ENCODE data around the gene ARF3.

Gene ARF3

DNA sequence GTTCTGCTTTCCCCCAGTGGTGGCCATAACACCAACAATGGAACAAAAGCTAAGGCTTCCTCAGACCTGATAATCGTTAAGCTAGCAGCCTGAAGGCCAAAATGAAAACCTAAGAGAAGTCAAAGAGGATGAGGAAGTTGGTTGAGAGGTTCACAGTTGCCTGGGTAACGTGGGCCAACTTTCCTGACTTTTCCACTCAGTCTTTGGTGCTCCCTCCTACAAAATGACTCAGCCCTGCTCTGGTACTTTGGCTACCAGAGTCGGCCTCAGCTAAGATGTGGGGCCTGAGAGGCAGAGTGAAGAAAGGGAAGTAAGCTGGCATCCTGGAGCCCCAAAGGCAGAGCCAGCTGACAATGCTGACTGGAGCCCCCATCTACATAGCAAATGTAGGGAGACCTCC, 17.1 kb downstream of the ARF3 start:
- TF ChIP-seq, protein P1, sequence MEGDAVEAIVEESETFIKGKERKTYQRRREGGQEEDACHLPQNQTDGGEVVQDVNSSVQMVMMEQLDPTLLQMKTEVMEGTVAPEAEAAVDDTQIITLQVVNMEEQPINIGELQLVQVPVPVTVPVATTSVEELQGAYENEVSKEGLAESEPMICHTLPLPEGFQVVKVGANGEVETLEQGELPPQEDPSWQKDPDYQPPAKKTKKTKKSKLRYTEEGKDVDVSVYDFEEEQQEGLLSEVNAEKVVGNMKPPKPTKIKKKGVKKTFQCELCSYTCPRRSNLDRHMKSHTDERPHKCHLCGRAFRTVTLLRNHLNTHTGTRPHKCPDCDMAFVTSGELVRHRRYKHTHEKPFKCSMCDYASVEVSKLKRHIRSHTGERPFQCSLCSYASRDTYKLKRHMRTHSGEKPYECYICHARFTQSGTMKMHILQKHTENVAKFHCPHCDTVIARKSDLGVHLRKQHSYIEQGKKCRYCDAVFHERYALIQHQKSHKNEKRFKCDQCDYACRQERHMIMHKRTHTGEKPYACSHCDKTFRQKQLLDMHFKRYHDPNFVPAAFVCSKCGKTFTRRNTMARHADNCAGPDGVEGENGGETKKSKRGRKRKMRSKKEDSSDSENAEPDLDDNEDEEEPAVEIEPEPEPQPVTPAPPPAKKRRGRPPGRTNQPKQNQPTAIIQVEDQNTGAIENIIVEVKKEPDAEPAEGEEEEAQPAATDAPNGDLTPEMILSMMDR (IDR thresholded peaks at IDR 0.05; ENCODE audit: low read depth, low read length): no peak
- DNase-seq (ENCODE audit: low read depth in 2 of 2): no peak
- no peak overlapping the region for H3K4me3 ChIP-seq (replicated peaks in 1 of 2; ENCODE audit: low read depth in 2 of 2, low read length in 2 of 2)

DNA sequence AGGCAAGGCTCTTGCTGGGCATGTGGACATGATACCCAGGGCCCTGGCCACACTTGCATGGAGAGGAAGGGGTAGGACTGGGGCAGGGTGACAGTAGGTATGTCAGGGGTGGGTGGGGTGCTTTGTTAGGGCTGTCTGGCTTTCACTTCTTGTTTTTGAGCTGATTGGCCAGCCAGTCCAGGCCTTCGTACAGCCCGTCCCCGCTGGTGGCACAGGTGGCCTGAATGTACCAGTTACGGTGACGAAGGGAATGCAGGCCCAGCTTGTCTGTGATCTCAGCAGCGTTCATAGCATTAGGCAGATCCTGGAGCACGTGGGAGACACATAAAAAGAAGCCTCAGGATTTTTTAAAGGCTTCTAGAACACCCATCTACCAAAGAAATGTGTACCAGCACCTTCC, 18.5 kb downstream of the ARF3 start:
- TF ChIP-seq, protein P1 (IDR thresholded peaks at IDR 0.05; ENCODE audit: low read depth, low read length): no peak
- no peak for DNase-seq (ENCODE audit: low read depth in 2 of 2)
- no peak overlapping the region for H3K4me3 ChIP-seq (replicated peaks in 1 of 2; ENCODE audit: low read depth in 2 of 2, low read length in 2 of 2)

DNA sequence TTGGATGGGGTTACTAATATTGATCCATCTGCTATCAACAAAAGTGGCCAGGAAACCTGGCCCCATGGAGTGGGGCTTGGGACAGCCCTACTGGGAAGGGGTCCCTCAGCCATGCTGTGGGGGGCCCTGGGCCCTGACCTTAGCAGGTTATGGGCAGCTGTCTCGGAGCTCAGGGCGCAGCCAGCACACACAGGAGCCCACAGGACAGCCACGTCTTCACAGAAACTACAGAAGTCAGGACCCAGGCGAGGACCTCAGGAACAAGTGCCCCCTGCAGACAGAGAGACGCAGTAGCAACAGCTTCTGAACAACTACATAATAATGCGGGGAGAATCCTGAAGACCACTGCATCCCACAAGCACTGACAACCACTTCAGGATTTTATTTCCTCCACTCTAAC, 20.1 kb downstream of the ARF3 start:
- H3K4me3 ChIP-seq (replicated peaks in 1 of 2; ENCODE audit: low read depth in 2 of 2, low read length in 2 of 2): no peak overlapping the region
- TF ChIP-seq, protein P1 (IDR thresholded peaks at IDR 0.05; ENCODE audit: low read depth, low read length): peak; percentile 19
- DNase-seq (ENCODE audit: low read depth in 2 of 2): no peak

DNA sequence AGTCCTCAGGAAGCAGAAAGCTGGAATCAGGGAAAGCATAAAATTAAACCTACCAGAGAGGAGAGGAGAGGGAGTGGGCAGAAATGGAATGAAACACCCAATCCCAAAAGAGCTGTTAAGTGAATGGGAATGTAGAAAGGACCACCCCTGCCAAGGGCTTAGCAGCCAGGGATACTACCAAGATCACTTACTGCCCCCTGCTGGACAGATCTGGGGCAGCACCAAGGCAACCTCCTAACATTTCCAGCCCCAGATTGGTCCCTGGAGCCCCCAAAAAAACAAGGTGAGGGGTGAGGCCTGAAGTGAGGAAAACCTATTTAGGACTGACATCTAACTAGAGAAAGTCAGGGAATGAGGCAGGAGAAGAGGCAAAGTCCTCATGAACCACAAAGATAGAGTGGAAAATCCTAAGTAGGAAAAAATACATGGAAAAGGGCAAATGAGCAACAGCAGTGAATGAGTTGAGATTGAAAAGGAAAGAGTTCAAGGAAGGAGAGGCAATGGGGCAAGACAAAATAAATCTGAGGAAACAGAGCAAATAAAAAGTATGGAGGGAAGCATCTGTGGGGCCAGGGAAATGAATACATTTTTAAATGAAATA, 20.8 kb downstream of the ARF3 start:
- H3K4me3 ChIP-seq (replicated peaks in 1 of 2; ENCODE audit: low read depth in 2 of 2, low read length in 2 of 2): no peak overlapping the region
- peak; percentile 77 to 84 for DNase-seq (ENCODE audit: low read depth in 2 of 2)
- TF ChIP-seq, protein P1 (IDR thresholded peaks at IDR 0.05; ENCODE audit: low read depth, low read length): peak; percentile 95

DNA sequence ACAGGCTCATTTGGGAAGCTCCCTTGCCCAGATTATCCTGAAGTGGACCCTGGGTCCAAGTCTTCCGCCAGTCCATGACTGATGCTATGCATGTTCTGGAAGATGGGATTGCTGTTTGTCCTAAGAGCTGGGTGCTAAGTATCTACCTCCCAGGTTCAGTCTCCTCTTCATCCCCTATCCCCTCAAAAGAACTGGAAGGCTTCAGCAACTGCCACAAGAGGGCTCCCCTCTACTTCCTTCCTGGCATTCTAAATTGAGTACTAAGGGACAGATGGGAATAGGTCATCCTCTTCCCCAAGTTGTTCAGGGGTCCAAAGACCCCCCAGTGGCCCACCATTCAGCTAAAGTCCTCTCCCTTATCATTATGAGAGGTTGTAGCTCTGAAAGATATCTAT, 23.0 kb downstream of the ARF3 start:
- TF ChIP-seq, protein P1 (IDR thresholded peaks at IDR 0.05; ENCODE audit: low read depth, low read length): no peak
- no peak overlapping the region for H3K4me3 ChIP-seq (replicated peaks in 1 of 2; ENCODE audit: low read depth in 2 of 2, low read length in 2 of 2)
- DNase-seq (ENCODE audit: low read depth in 2 of 2): peak in 1 of 2 donors; percentile 13

DNA sequence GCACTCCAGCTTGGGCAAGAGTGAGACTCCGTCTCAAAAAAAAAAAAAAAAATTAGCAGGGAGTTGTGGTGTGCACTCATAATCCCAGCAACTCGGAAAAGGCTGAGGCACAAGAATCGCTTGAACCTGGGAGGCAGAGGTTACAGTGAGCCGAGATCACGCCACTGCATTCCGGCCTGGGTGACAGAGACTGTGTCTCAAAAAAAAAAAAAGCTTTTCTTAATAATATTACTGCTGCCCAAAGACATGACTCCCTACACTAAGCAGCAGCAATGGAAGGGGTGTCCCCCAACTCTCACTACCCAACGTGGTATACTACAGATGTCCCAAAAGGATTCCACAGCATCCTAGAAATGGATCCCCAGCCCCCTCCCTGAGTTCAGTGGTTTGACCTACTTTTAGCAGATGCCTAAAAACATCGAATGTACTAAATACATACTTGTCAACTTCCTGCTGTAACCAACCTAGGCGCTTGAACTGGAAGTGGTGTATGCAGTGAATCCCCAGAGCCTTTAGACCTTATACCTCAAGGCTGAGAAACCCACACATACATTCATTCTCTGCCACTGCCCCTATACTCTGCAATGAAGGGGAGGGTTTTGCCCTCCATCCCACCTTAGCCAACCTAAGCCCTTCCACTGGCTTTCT, 23.5 kb downstream of the ARF3 start:
- no peak overlapping the region for H3K4me3 ChIP-seq (replicated peaks in 1 of 2; ENCODE audit: low read depth in 2 of 2, low read length in 2 of 2)
- TF ChIP-seq, protein P1 (IDR thresholded peaks at IDR 0.05; ENCODE audit: low read depth, low read length): no peak
- DNase-seq (ENCODE audit: low read depth in 2 of 2): no peak
